Activated T-cell treated with anti-CD3 and anti-CD28 coated beads for 48 hours (primary cell): ENCODE measurements around the gene ACO1.

Source experiments
- DNase-seq: peaks from one replicate; pipeline ENCODE4 v3.0.0-alpha.2; 2020; ENCODE audit warnings: low read depth

Gene ACO1

GRCh38 chr9:32422237-32422806, 37.9 kb downstream of the ACO1 start:
- DNase-seq = no peak

- DNase-seq = no peak
Measured at GRCh38 chr9:32423371-32423770, 38.9 kb downstream of the ACO1 start.

- no peak for DNase-seq
Measured at GRCh38 chr9:32424616-32425015, 40.2 kb downstream of the ACO1 start.

- DNase-seq = no peak
Measured at GRCh38 chr9:32426278-32426939, 42.0 kb downstream of the ACO1 start.

GRCh38 chr9:32427111-32427873, 42.8 kb downstream of the ACO1 start:
- no peak for DNase-seq

GRCh38 chr9:32430720-32431119, 46.3 kb downstream of the ACO1 start:
- DNase-seq = no peak

- no peak for DNase-seq
Measured at GRCh38 chr9:32431196-32431595, 46.8 kb downstream of the ACO1 start.

GRCh38 chr9:32431940-32432555, 47.6 kb downstream of the ACO1 start:
- DNase-seq = no peak

GRCh38 chr9:32434892-32435291, 50.4 kb downstream of the ACO1 start:
- DNase-seq = no peak

GRCh38 chr9:32441678-32442077, 57.2 kb downstream of the ACO1 start:
- no peak for DNase-seq

GRCh38 chr9:32442433-32442832, 58.0 kb downstream of the ACO1 start:
- no peak for DNase-seq

- no peak for DNase-seq
Measured at GRCh38 chr9:32449969-32450368, 65.5 kb downstream of the ACO1 start.

- no peak for DNase-seq
Measured at GRCh38 chr9:32454280-32454679, 69.8 kb downstream of the ACO1 start.

- no peak for DNase-seq
Measured at GRCh38 chr9:32455738-32456137, 71.3 kb downstream of the ACO1 start.

GRCh38 chr9:32456564-32456963, 72.1 kb downstream of the ACO1 start:
- no peak for DNase-seq

- DNase-seq = no peak
Measured at GRCh38 chr9:32463500-32464293, 79.3 kb downstream of the ACO1 start.

- no peak for DNase-seq
Measured at GRCh38 chr9:32468740-32469139, 84.3 kb downstream of the ACO1 start.

GRCh38 chr9:32472344-32472743, 87.9 kb downstream of the ACO1 start:
- DNase-seq = no peak

GRCh38 chr9:32483343-32483742, 98.9 kb downstream of the ACO1 start:
- DNase-seq = no peak

- DNase-seq = no peak
Measured at GRCh38 chr9:32486839-32487562, 102.6 kb downstream of the ACO1 start.

GRCh38 chr9:32487981-32488380, 103.5 kb downstream of the ACO1 start:
- no peak for DNase-seq
